ENCODE data around the gene MALSU1. TPM values are rescaled to one million over a fixed set of nuclear protein-coding genes. Genes with fewer than 3 reads are reported as not detected.

MALSU1 gene
- total RNA-seq, 1 donor from 2014 or later: 36.7 TPM

Other genes with a start within 250 kb of the MALSU1 start
- 18.1 TPM for gene KLHL7, start 193.6 kb upstream of the MALSU1 start, total RNA-seq
- gene NUP42, start 117.3 kb upstream of the MALSU1 start, total RNA-seq: 18.2 TPM
- 125 TPM for gene GPNMB, start 52.6 kb upstream of the MALSU1 start, total RNA-seq
- gene IGF2BP3, start 171.2 kb downstream of the MALSU1 start, total RNA-seq: 3.9 TPM
- 74.9 TPM for gene TRA2A, start 232.6 kb downstream of the MALSU1 start, total RNA-seq

Data from esophagus mucosa (tissue), 1 donor.